ENCODE measurements around the gene TRO.

The TRO gene

DNA sequence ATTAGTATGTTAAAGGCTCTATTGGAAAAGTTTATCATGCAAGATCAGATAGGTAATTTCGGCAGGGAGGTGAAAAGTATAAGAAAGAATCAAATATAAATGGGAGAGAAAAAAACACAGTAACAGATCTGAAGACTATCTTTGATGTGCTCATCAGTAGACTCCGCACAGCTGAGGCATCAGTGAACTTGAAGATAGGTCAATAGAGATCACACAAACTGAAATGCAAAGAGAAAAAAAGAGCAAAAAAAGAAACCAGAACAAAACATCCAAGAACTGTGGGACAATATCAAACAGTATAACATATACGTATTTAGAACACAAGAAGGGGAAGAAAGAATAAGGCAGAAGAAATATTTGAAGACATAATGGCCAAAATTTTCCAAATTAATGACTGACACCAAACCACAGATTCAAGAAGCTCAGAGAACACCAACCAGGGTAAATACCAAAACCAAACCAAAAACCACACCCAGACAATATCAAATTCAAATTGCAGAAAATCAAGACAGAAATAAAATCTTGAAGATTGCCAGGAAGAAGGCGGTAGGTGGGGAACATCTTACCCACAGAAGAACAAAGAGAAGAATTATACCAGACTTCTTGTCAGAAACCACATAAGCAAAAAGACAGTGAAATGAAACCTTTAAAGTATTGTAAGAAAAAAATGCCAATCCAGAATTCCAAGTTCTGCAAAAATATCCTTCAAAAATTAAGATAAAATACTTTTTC lies 44.3 kb downstream of the TRO start:
- DNase-seq (ENCODE audit: low spot score): no peak

- DNase-seq (ENCODE audit: low spot score): no peak
These were observed 56.8 kb downstream of the TRO start for GRCh38 chrX:54977387-54977786.

GRCh38 chrX:54978448-54978847 lies 57.8 kb downstream of the TRO start:
- no peak for DNase-seq (ENCODE audit: low spot score)

DNA sequence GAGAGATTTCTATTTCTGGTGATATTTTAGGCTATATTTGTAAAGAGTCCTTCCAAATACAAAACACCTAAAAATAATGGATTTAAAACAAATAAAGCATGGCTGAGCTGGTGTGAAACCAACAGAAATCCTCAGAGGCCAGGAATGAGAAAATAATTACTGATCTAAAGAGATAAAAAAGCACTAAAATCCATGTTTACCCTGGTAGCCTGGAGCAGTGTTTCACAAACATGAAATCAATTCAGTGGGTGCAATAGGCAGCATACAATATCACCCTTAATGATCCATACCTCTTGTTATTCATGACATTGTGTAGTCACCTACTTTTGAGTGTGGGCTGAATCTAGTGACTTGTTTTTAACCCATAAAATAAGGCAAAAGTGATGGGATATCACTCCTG lies 58.8 kb downstream of the TRO start:
- no peak for DNase-seq (ENCODE audit: low spot score)

DNA sequence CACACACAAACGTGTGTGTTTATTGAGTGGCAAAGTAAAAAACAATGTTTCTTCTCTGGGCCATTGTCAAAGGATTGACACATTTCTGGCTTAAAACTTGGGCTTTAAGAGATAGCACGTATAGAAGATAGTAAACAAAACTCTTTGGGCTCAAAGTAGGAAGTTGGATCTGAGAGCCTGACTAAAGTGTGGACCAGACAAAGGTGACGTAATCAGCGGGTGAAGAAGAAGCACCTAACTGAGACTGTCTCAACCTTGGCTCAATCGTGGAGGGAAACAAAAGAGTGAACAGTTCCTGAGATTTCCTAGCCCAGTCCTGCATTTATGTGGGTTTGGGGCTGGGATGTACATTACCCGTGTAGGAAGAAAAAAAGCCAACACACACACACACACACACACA lies 59.7 kb downstream of the TRO start:
- DNase-seq (ENCODE audit: low spot score): no peak
